Subcutaneous adipose tissue (tissue), 4 donors: ENCODE data around the gene EYS. TPM values are rescaled to one million over a fixed set of nuclear protein-coding genes. Genes with fewer than 3 reads are reported as not detected.

Experiments used
- CTCF ChIP-seq: fragments of 450-650 bp; IDR thresholded peaks from one replicate; pipeline ENCODE4 v1.5.1; 2016; ENCODE audit warnings: low read depth, mild to moderate bottlenecking, control low read depth, antibody characterized with exemption, moderate library complexity
- total RNA-seq, 4 donors: library from RNA; depleted of rRNA; stranded (reverse); fragments of >200 nt; gene quantifications; one replicate each; pipeline ENCODE4 v1.1.0, GENCODE V29; 2016

Gene EYS
- total RNA-seq, 4 donors from 2014 or later = 0.17 to 3.8 (median 0.82) TPM

GRCh38 chr6:63808576-63808975 is 1898.5 kb downstream of the EYS start:
- no peak for TF ChIP-seq CTCF

- TF ChIP-seq CTCF = no peak
These were observed 1900.0 kb downstream of the EYS start for GRCh38 chr6:63807056-63807455.

- no peak for TF ChIP-seq CTCF
These were observed 1900.5 kb downstream of the EYS start for GRCh38 chr6:63806573-63806913.

DNA sequence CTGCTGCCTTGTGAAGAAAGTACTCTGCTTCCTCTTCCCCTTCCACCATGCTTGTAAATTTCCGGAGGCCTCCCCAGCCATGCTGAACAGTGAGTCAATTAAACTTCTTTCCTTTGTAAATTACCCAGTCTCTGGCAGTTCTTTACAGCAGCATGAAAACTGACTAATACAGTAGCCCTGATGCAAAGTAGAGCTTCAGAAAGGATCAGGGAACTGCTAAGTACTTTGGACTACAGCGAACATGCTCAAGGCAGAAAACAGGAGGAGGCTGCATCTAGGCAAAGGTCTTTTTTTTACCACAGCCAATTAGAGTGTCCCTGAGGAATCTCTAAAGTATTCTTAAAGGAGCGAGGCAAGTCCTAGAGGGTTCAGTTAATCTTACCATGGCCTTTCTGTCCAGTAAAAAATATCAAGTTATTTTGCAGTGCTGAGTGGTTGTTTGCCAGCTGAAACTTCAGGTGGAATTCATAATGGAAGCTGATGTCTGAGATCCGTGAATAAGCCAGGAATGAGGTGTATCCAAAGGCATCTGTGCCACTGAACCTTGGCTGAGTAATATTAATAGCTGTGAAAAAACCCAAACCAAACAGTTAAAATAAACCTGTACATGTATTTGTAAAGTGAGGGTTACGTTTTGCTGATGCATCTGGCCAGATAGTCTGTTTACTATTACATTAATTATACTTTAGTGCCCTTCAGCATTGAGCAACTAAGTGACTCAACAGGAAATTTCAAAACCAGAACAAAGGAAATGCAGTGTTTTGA is 1901.0 kb downstream of the EYS start:
- TF ChIP-seq CTCF = no peak

DNA sequence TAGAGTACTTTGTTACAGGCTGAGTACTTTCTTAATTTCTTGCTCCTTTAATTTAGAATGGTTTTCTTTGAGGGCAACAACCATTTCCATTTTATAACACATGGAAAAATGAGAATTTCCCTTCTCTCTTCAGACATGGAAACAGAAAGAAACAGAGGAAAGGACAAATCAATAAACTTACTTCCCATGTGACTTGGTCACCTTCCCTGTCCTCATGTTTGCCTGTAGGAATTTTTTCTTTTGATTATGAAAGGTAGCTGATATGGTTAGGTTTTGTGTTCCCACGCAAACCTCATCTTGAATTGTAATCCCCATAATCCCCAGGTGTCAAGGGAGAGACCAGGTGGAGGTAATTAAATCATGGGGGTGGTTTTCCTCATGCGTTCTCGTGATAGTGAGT is 1901.7 kb downstream of the EYS start:
- TF ChIP-seq CTCF = no peak

GRCh38 chr6:63804381-63804956 is 1902.6 kb downstream of the EYS start:
- no peak for TF ChIP-seq CTCF

- TF ChIP-seq CTCF = no peak
These were observed 1903.7 kb downstream of the EYS start for GRCh38 chr6:63803371-63803770.
